Cardiac fibroblast (primary cell): ENCODE data around the gene JAKMIP3.

Experiments used
- DNase-seq, 2 donors: peaks; one replicate each; pipeline versions ENCODE4 v3.0.0 to v3.0.0-alpha.2; 2010; ENCODE audit warnings: low read depth in 2 of 2
- H3K4me3 ChIP-seq, 2 donors: replicated peaks in 1 of 2; 1 replicate in 1 of 2; 2 replicates in 1 of 2; pipeline ENCODE4 v1.5.1; 2011; ENCODE audit warnings: low read depth in 2 of 2, low read length in 2 of 2, mild to moderate bottlenecking in 2 of 2, moderate library complexity in 1 of 2
- CTCF ChIP-seq: IDR thresholded peaks from one replicate; pipeline ENCODE4 v1.5.1; 2011; ENCODE audit warnings: low read depth, mild to moderate bottlenecking, low read length, inconsistent platforms

JAKMIP3 gene

GRCh38 chr10:132040046-132040445 is 25.7 kb upstream of the JAKMIP3 start:
- no peak for TF ChIP-seq CTCF
- DNase-seq = no peak
- no peak overlapping the region for H3K4me3 ChIP-seq

GRCh38 chr10:132041340-132041739 is 24.4 kb upstream of the JAKMIP3 start:
- DNase-seq = no peak

GRCh38 chr10:132043861-132044695 is 21.7 kb upstream of the JAKMIP3 start:
- DNase-seq = no peak
- no peak for TF ChIP-seq CTCF
- no peak overlapping the region for H3K4me3 ChIP-seq

More at GRCh38 chr10:132041340-132041739, 24.4 kb upstream of the JAKMIP3 start:
- H3K4me3 ChIP-seq = no peak overlapping the region
- no peak for TF ChIP-seq CTCF

GRCh38 chr10:132044803-132045202 is 20.9 kb upstream of the JAKMIP3 start:
- DNase-seq = no peak
- no peak for TF ChIP-seq CTCF
- H3K4me3 ChIP-seq = no peak overlapping the region

- no peak for TF ChIP-seq CTCF
- DNase-seq = no peak
- no peak overlapping the region for H3K4me3 ChIP-seq
Measured at GRCh38 chr10:132045324-132045723, 20.4 kb upstream of the JAKMIP3 start.

- TF ChIP-seq CTCF = no peak
- no peak for DNase-seq
- H3K4me3 ChIP-seq = no peak overlapping the region
Measured at GRCh38 chr10:132047575-132048293, 18.0 kb upstream of the JAKMIP3 start.
